HG03558 (cell line): Measurements from ENCODE around the gene TLL1.

Experiments used
- ATAC-seq: cut with Tn5 transposase; IDR thresholded peaks from one replicate; pipeline ENCODE4 v1.9.1; 2021; ENCODE audit warnings: moderate number of reproducible peaks; ENCODE audit not compliant: unreplicated experiment; ENCODE audit errors: extremely low read depth

TLL1 gene

DNA sequence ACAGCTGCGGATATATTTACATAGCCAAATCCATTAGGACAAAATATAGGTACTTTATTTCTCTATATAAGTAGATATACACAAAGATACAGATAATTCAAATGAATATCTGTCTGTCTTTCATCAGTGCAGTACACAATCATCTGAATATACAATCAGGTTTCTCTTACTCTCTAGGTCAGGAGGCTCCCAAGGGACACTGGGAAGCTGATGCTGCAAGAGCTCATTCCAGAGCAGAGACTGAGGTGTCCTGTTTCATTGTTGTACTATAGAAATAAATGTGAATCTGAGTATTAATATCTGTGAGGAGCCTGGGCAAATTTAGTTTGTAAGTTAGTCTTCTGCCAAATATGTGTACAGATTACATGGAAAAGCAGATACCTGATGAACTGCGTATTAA is 4.2 kb downstream of the TLL1 start:
- no peak for ATAC-seq

DNA sequence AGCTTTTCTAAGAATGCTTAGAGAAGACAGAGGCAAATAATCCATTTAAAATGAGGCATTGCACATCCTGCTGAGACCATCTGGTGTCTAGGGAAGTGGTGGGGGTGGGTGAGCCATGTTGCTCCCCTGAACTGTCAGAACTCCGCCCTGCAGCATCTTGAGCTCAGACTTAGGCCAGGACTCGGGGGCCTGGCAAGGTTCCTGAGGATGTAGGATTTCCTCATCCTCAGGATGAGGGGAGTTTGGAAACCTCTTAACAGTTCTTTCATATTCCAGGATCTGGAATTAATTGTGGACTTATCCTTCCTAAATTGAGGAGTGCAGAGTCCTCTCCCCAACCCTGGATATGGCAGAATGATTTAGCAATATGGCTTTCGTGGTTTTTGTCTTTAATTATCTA is 6.6 kb downstream of the TLL1 start:
- ATAC-seq: no peak

DNA sequence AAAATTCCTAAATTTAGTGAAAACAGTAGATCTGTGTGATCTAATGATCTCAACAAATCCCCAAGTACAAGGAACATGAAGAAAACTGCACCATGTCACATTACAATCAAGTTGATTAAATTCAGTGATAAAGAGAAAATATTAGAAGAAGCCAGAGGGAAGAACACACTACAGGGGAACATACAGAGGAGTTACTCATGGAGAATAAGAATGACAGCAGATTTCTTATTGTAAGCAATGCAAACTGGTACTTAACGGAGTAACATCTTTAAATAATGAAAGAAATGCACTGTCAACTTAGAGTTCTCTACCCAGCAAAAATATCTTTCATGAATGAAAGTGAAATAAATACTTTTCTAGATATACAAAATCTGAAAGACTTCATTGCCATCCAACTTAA is 21.1 kb downstream of the TLL1 start:
- ATAC-seq: no peak

DNA sequence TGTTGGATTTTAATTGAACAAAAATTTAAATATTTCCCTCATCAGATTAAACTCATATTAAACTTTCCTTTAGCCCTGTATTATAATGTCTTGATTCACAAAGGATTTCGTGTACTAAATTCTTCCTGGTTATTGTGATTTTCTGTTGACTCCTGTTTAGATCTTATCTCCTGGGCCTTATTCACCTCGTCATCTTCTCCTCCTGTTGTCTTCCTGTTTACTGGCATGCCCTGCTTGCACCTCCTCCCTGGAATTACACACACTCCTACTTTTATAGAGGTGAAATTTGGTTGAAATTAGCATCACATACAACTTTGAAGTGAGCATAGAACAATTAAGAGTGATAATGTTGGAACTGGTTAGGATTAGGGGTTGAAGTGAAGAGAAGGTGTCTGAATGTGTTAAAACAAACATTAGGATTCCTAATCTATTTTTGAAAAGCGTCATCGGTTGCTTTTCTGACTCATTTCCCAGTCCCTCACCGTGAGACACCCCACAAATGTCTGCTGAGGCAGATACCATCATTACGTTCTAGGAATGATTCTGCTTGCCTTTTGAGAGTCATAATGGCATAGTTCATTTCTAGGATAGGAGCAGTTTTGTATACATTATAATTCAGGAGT is 32.5 kb downstream of the TLL1 start:
- ATAC-seq: no peak

DNA sequence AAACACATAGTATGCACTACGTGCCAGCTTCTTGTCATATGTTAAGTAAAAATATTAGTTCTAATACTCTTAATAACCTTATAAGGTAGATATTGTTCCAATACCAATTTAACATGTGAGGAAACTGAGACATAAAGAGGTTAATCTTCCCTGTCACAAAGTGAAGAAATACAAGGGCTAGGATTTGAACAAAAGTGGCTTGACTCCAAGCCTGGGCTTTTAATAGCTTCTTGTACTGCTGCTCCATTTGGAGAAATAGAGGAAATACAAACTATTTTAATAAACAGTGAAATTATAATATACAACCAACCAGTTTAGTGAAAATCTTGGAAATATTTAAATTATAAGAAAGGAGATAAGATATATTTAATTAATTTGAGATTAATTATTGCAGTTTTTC is 33.2 kb downstream of the TLL1 start:
- no peak for ATAC-seq

DNA sequence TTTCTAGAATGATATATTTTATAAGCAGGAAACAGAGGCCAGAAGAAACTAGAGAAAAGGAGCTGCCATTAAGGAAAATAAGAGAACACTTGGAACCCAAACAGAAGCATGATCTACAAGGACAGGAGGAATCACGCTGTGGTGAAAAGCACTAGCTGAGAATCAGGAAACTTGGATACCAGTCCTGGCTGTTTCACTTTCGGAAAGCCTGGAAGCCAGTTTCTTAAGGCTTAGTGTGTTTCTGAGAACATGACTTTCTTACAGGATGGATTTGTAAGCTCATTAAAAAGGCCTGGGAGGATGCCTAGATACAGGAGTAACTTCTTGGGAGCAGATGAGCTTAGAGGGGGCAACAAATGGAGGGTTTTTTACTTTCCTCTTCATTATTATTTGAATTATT is 36.9 kb downstream of the TLL1 start:
- no peak for ATAC-seq

DNA sequence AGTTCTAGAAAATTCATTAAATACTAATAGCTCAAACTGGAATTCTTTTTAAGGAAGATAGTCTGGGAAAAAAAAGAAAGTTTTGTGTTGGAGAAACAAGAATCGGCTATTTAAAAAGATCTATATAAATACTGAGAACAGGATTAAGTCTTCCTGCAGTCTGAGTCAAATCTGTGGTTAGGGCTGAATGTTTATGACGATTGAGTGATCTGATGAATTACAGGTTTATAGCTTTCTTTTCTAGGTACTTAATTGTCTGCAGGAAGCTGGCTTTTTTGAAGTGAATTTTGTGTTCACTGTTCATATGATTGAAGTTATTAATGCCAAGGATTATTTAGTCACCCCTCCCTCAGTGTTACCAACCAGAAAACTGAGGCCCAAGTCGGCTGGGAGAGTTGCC is 42.2 kb downstream of the TLL1 start:
- ATAC-seq: no peak

DNA sequence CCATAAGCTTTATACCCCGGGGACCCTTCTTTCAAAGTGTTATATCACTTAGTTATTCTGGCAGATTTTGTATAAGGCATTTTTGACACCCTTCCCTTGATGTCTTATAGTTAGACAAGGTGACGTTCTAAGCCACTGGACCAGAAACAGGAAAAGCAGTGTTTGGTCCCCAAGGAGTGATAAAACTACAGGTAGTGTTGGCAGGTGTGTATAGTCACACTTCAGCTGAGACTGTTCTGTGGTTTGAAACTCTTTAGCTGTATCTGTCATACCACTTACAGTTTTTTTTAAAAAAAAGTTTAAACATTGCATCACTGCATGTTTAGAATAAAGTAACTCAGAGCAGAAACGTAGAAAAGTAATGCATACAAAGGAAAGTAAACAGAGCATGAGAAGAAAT is 48.5 kb downstream of the TLL1 start:
- ATAC-seq: no peak

DNA sequence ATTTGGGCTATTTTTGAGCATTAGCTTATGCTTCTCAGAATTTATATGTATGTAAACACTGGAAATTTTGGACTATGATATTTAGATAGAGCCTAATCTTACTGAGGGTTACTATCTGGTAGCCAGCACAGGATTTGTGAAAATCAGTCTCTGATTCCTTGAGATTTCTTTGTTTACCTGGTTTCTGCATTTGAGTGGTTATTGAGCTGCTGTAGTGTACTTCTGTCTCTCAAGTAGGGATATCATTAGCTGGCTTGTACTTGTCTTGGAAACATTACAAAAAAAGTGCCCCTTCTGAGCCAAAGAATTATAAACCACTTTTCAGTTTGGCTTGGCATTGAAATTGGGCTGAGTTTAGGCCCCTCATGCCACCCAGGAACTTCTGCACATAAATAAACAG is 49.7 kb downstream of the TLL1 start:
- ATAC-seq: no peak

DNA sequence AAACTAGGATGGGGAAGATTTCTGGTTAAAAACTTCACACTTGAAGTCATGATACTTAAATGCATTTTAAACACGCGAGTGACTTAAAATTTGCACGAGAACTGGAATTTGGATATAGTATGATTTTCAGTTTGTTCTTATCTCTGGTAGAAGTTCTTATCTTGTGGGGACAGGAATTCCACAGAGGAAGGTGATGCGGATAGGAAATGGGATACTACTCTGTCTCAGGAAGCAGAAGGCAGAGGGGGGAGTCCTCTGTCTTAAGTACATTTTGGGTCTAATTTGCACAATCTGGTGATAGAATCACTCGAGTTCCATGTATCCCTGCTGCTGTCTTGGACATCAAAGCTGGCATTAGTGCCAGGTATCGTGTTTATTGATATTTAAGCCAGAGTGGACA is 53.3 kb downstream of the TLL1 start:
- ATAC-seq: no peak

DNA sequence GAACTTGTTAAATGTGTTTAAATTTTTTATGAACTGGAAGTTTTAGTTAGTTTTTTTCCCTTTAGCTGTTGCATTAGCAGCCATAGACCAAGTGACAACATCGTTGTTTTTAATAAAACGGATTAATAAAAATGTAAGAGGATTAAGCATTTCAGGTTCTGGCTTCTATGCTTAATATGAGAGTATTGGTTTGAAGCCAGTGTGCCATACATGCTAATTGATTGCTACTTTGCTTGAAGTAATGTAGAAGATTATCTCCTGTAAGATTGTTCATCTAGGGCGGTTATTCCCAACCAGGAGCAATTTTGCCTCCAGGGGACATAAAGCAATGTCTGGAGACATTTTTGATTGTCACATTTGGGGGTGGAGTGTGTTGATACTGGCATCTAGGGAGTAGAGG is 54.3 kb downstream of the TLL1 start:
- no peak for ATAC-seq

DNA sequence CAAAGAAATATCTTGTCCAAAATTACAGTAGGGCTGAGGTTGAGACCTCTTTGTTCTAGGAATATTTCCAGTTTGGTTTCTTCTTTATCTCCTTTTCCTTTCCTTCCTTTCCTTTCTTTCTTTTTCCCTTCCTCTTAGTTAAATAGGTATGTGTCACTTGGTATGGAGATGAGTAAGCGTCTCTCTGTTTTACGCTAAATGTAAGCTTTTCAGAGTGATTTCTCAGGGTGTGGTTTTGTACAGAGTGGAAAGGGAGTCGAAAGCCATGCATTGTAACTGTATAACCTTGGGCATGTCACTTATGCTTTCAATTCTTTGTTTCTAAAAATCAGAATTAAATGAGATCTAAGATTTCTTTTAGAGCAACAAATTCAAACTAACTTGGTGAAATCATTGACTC is 54.8 kb downstream of the TLL1 start:
- no peak for ATAC-seq

DNA sequence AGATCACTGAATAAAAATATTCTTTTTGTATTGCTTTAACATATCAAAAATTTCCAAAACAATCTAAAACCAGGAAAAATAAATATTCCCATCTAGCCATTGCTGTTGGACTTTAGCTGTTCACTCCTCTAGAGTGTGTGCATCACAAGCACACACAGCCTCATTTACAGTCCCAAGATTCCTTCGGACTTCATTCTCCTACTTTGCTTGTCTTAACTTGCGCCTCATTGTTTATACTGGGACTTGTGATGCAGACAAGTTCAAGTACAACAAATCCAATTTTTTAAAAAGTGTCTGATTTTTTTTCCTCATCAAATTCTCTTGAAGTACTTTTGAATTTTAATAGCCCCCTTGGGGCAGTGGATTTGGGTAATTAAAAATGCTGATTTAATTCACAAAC is 55.6 kb downstream of the TLL1 start:
- ATAC-seq: no peak

DNA sequence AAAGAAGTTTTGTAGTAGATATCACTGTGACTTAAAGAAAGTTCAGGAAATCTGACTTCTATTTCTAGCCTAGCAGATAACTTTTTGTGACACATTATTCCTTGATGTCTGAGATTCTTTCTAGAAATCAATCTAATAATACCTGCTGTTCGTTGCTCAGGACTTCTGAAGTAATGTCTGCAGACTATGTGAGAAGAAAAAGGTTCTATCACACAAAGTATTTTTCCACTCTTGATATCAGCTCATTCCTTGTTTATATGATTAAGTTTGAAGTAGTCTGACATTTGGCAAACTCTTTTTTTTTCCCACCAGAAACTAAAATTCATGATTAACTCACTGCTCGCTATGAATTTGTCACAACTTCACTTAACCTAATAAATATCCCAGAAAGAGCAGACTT is 56.6 kb downstream of the TLL1 start:
- no peak for ATAC-seq

DNA sequence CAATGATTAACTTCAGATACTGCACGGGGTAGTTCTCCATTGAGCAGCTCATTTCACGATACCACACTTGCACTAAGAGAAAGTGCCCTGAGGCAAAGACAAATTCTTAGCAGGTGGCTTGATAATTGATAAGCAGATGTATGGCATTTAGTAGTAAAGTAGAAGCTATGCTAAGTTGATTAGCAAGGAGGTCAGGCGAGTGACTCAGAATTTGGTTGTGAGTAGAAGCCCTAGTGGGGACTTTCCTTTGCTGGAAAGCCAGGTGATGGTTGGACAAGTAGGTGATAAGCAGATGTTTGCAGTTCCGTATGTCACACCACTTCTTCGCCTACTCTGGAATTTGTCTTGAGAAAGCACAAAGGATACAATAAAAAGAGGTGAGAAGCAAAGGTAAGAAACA is 58.7 kb downstream of the TLL1 start:
- no peak for ATAC-seq

DNA sequence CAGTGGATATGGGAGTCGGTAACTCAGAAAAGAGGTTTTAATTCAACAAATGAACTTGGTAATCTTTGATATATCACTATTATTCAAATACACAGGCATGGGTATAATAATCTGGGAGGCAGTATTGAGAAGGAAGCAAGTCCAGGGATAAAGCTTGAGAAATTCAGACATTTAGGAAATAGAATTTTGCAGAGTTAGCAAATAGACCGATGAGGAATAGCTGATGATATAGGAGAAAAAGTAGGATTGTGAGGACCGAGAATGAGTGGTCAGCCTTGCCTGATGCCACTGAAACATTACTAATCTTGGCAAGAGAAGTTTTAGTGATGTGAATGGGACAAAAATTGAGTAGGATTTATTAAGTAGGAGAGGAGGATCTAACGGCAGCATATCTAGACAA is 71.9 kb downstream of the TLL1 start:
- no peak for ATAC-seq

DNA sequence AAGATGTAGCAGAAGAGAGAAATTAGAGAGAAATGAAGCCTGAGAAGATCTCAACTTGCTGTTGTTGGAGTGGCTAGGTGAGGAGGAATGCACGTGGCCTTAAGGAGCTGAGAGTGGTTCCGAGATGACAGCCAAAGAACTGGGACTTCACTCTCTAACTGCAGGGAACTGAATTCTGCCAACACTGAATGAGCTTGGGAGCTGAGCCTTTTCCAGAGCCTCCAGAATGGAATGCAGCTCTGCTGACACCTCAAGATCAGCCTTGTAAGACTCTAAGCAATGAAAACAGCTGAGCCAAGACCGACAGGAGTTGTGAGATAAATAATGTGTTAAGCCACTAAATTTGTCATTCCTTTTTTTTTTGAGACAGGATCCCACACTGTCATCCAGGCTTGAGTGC is 73.0 kb downstream of the TLL1 start:
- no peak for ATAC-seq

DNA sequence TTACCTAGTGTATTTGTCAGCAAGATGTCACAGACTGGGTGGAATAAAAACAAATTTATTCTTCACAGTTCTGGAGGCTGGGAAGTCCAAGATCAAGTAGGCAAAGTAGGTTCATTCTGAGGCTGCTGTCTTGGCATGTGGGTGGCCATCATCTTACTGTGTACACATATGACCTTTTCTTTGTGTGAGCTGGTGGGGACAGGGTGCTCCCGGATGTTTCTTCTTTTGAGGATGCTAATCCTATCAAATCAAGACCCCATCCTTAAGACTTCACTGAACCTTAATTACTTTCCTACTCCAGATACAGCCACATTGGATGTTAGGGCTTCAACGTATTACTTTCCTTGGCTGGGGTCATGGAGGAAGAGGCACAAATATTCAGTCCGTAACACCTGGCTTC is 74.0 kb downstream of the TLL1 start:
- ATAC-seq: no peak

DNA sequence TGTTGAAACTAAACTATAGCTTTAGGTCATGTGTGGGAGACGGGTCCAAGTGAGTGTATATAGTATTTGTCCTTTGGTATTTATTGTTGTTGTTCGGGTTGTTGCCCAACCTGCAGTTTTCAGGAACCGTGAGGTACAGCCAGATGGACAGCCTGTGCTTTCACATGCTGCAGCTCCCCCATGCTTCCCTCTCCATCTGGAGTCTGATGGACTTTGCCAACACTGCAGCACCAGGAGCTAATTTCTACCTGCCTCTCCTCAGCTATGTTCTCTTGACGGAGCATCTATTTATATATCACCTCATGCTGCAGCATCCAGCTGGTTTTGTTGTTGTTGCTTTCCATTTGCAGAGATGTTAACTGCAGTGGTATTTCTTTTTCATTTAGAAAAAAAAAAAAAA is 80.1 kb downstream of the TLL1 start:
- no peak for ATAC-seq

DNA sequence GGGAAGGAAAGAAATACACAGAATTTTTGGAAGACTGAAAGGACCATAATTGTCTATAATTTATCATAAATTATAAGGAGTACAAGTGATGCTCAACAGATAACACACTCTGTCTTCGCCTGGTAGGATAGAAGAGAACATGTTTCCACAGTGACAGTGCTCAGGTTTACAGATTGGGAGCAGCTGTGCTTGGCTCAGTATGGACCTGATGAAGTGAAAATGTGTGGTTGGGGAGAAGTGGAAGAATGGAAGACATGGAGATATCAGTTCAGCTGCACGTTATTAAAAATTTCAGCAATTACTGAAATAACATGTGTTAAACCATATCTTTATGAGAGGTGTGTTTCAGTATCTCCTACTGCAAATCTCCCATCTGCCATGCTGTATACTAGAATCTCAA is 90.6 kb downstream of the TLL1 start:
- no peak for ATAC-seq

DNA sequence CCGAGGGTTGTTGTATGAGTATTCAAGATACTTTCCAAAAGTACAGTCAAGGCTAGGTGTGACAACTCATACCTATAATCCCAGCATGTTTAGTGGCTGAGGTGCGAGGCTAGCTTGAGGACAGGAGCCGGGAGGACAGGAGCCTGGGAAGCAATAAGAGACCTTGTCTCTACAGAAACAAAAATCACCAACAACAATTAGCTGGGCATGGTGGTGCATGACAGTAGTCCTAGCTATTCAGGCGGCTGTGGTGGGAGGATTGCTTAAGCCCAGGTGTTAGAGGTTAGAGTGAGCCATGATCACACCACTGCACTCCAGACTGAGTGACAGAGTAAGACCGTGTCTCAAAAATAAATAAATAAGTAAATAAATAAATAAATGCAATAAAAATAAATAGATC is 91.6 kb downstream of the TLL1 start:
- no peak for ATAC-seq

DNA sequence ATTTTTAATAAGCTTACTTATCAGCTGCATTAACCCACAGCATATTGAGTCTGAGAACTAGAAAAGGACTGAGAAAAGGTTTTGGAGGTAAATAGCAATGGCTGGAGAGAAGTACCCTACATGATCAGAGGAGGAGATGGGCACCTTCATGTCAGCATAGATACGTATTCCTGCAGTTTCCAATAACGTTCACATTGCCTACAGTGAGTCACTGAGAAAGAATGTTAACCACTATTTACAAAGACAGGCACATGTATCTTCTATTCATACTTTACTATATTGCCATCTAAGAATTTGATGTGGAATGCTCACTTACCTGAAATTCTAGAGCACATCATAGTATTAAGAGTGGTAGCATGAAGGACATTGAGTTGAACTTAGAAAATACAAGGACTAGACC is 92.5 kb downstream of the TLL1 start:
- ATAC-seq: no peak

DNA sequence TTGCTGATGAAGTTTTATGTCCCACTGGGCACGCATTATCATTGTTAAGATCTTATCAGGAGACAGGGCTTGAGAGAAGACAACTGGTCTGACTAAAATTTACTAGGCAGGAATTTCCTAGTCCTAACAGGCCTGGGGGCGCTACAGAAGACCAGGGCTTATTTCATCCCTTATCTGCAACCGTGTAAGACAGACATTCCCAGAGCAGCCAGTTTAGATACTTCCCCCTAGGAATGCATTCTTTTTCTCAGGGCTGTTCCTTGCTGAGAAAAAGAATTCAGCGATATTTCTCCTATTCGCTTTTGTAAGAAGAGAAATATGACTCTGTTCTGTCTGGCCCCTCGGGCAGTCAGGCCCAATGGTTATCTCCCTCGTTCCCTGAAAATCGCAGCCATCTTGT is 93.8 kb downstream of the TLL1 start:
- no peak for ATAC-seq
